Effector CD8-positive, alpha-beta T cell (primary cell): ENCODE data around the gene F10.
"Not testable (repeated sequence)": the region's sequence is repeated elsewhere in the genome, so short reads cannot be mapped to it uniquely, and the experiment has no call there.

ENCODE experiments used
- DNase-seq: peaks from one replicate; lab custom pipeline; 2025; lab: John Stamatoyannopoulos, UW

Gene F10

DNA sequence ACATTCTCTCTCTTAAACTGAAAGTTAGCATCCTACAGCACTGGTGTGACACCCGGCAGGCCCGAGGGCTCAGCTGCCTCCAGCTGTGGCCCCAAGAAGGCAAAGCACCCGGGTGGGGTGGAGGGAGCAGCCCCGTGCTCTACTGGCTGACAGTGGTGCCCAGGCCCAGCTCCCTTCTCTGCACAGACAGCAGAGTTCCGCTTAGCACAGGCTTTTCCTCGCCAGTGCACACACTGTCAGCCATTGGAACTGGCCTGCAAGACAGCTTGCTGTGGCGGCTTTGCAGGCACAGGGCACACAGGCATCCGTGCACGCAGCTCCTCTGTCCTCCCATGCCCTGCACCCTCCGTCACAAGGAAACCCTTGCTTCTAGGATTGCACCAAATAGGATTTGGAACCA lies 20.3 kb upstream of the F10 start:
- DNase-seq: not testable (repeated sequence)

DNA sequence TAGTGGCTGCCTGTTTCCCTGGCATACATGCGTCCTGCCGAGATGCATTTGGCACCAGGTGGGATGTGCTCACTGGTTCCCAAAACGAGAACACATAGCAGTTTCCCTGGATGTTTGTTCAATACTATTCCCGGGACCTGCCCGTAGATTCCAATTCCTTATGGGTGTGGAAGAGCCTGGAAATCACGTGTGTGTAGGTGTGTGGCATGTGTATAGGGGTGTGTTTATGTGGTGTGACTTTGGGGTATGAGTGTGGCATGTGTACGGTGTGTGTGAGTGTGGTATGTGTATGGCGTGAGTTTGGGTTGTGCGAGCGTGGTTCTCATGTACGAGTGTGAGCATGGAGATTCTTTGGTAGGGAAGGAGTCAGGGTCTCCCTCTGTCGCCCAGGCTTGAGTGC lies 19.9 kb upstream of the F10 start:
- DNase-seq: no peak

DNA sequence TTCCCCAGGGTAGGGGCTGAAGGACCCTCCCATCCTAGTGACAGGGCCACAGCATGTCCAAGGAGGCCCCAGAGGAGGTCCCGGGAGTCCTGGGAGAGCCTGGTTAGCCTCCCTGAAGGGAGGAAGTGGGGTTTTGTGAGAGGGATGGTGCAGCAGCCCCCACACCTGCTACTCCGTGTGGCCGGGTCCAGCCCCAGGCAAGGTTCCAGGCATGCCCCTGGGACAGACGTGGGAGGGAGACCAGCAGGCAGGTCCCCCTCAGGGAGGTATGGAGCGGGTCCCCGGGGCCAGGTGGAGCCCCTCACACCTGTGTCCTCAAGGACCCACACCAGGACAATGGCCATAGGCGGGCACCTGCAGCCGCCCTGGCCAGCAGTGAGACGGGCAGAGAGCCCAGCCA lies 19.0 kb upstream of the F10 start:
- DNase-seq: no peak

DNA sequence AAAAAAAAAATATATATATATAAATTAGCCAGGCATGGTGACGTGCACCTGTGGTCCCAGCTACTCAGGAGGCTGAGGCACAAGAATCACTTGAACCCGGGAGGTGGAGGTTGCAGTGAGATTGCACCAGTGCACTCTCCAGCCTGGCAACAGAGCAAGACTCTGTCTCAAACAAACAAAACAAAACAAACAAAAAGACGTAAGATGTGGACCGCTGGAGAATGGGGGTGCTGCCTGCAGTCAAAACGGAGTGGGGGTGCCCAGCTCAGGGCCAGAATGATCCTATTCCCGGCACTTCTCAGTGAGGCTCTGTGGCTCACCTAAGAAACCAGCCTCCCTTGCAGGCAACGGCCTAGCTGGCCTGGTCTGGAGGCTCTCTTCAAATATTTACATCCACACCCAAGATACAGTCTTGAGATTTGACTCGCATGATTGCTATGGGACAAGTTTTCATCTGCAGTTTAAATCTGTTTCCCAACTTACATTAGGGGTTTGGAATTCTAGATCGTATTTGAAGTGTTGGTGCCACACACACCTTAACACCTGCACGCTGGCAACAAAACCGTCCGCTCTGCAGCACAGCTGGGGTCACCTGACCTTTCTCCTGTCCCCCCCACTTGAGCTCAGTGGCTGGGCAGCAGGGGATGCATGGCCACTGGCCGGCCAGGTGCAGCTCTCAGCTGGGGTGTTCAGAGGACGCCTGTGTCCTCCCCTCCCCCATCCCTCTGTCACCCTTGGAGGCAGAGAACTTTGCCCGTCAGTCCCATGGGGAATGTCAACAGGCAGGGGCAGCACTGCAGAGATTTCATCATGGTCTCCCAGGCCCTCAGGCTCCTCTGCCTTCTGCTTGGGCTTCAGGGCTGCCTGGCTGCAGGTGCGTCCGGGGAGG lies 17.3 kb upstream of the F10 start, which contains the start of gene F7:
Gene F7, plus strand, starts transcription at position 760 of the 889 bp plus-strand sequence. Its CDS starts 51 bp downstream, at position 811.
- DNase-seq: no peak

DNA sequence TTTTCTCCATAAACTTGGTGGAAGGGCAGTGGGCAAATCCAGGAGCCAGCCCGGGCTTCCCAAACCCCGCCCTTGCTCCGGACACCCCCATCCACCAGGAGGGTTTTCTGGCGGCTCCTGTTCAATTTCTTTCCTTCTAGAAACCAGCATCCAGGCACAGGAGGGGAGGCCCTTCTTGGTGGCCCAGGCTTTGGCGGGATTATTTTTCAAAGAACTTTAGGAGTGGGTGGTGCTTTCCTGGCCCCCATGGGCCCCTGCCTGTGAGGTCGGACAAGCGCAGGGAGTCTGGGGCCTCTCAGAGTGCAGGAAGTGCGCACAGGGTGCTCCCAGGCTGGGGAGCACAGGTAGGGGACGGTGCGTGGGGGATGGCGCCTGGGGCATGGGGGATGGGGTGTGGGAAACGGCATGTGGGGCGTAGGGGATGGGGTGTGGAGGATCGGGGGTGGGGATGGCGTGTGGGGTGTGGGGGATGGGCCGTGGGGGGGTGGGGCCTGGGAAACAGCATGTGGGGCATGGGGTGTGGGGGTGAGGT lies 16.6 kb upstream of the F10 start:
- no peak for DNase-seq

- no peak for DNase-seq
Observed at GRCh38 chr13:113106711-113107351, 15.8 kb upstream of the F10 start.

DNA sequence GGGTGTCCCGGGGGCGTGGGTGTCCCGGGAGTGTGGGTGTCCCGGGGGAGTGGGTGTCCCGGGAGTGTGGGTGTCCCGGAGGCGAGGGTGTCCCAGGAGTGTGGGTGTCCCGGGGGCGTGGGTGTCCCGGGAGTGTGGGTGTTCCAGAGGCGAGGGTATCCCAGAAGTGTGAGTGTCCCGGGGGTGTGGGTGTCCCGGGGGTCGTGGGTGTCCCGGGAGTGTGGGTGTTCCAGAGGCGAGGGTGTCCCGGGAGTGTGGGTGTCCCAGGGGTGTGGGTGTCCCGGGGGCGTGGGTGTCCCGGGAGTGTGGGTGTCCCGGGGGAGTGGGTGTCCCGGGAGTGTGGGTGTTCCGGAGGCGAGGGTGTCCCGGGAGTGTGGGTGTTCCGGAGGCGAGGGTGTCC lies 14.1 kb upstream of the F10 start:
- not testable (repeated sequence) for DNase-seq

DNA sequence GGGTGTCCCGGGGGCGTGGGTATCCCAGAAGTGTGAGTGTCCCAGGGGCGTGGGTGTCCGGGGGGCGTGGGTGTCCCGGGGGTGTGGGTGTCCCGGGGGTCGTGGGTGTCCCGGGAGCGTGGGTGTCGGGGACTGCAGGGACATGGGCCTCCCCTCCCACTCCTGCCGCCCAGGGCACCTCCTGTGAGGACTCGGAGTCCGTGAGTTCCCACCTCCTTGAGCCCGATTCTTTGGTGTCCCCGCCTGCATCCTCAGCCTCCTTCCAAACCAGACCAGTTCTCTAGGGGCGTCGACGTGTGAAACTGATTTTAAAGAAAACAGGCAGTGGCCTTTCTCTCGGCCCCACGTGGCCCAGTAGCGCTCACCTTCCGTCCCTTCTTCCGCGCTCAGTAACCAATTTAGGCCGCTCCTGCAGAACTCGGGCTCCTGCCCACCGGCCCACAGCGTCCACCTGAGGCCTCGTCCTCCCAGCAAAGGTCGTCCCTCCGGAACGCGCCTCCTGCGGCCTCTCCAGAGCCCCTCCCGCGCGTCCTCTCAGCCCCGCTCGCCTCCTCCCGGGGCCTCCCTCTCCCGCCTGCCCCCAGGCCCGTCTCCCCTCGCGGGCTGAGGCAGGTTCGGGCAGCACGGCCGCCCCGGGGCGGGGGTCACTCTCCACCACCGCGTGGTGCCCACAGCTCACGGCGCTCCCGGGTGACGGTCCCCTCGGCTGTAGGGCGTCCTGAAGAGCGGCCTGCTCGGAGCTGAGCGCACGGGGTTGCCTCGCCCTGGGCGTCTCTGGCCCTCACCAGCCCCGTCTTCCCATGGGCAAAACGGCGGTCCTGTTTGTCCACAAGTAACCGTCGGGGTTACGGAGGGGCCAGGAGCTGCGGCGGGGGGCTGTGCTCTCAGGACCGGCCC lies 13.2 kb upstream of the F10 start:
- no peak for DNase-seq

DNA sequence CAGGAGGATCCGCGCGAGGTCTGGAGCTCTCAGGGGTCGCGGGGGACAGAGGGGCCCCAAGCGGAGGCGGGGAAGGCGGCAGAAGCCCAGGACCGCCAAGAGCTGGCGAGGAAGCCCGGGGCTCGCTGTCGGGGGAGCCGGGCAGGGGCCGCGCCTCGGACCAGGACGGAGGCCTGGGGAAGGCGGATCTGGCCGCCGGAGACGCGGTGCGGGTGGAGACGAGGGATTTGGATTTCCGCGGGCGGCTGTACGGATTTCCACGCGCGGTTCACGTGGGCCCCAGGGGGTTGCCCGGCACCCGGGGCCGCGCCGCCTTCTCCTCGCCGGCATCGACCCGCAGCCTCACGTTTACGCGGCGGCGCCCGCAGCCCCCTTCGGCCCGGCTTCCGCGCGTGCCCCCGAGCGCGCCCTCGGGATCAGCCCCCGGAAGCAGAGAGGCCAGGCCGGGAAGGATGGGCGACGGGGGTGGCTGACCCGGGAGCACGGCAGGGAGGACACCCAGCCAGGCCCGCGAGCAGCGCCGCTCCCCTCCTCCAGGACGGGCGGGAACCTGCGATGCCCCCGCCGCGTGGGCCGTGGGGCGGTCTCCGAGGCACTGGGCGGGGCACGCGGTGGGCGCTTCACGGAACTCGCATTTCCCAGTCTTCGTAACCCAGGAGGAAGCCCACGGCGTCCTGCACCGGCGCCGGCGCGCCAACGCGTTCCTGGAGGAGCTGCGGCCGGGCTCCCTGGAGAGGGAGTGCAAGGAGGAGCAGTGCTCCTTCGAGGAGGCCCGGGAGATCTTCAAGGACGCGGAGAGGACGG lies 12.3 kb upstream of the F10 start:
- DNase-seq: no peak

GRCh38 chr13:113110852-113111315 lies 11.7 kb upstream of the F10 start:
- DNase-seq: no peak

DNA sequence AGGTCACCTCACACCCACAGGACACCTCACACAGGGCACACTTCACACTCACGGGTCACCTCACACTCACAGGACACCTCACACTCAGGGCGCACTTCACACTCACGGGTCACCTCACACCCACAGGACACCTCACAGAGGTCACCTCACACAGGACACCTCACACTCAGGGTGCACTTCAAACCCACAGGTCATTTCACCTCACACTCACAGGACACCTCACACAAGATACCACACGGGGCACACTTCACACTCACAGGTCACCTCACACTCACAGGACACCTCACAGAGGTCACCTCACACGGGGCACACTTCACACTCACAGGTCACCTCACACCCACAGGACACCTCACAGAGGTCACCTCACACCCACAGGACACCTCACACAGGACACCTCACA lies 10.8 kb upstream of the F10 start:
- not testable (repeated sequence) for DNase-seq

DNA sequence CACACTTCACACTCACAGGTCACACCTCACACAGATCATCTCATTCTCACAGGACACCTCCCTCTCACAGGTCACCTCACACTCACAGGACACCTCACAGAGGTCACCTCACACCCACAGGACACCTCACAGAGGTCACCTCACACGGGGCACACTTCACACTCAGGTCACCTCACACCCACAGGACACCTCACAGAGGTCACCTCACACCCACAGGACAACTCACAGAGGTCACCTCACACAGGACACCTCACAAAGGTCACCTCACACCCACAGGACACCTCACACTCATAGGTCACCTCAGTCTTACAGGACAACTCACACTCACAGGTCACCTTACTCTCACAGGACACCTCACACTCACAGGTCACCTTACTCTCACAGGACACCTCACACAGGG lies 10.1 kb upstream of the F10 start:
- DNase-seq: not testable (repeated sequence)

- DNase-seq: no peak
Observed at GRCh38 chr13:113112893-113113845, 9.4 kb upstream of the F10 start.

DNA sequence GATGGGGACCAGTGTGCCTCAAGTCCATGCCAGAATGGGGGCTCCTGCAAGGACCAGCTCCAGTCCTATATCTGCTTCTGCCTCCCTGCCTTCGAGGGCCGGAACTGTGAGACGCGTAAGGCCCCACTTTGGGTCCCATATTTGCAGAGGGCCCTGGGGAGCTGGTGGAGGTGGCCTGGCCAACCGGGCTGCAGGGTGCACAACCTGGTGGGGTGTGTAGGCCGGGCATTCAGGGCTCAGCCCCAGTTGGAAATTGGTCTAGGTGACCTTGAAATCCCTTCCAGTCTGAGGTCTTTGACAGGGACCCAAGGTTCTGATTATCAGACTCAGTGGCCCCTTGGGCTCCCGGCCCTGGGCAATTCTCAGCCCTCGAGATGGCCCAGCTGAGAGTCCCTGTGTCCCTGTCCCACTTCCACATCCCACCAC lies 8.7 kb upstream of the F10 start:
- DNase-seq: no peak

- DNase-seq: no peak
Observed at GRCh38 chr13:113114511-113115362, 7.9 kb upstream of the F10 start.

DNA sequence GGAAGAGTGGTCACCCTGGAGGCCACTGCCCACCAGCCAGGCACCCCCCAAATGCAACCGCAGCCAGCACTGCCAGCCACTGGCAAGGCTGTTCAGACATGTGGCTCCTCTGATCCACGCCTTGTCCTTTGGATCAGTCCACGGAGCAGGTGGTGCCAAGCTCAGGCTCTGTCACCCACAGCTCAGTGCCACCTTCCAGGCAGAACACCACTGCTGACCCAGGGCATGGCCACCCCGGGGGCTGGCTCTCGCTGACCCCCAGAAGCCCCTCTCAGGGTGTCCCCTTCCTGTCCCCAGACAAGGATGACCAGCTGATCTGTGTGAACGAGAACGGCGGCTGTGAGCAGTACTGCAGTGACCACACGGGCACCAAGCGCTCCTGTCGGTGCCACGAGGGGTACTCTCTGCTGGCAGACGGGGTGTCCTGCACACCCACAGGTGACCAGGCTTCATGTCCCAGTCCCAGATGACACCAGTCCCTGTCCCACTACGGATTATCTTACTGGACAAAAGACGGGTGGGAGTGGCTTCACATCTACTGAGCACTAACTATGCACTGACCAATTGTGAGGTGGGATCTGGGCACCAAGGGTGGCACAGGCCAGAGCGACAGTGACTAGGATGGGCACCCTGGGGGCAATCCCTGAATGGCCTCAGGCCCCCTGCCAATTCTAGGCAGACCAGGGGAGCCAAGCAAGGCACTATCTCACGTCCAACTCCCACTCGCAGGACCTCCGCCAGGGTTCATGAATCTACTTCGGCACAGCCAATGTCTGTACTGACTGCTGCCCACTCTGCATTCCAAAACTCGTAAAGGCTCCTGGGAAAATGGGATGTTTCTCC lies 7.0 kb upstream of the F10 start:
- DNase-seq: no peak

DNA sequence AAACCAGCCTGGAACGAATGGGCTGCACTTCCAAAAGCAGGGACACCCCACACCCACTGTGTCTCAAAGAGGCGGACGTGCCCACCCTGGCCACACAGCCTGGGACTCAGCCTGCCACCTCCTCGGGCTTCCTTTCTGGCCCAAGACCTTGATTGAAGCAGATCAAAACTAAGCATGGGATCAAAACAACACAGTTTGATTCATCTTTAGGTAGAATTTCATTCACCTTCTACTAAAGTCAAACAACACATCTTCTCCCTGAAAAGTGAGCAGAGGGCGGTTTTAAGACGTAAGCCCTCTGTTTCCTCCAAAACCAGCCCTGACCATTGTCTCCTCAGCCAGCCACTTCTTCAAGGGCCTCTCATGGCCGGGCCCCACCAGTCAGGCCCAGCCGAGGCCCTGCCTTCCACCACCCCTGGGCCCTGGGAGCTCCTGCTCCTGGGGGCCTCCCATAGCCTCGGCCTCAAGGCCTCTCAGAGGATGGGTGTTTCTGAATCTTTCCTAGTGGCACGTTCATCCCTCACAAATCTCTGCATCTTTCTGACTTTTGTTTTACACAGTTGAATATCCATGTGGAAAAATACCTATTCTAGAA lies 6.3 kb upstream of the F10 start:
- DNase-seq: no peak

DNA sequence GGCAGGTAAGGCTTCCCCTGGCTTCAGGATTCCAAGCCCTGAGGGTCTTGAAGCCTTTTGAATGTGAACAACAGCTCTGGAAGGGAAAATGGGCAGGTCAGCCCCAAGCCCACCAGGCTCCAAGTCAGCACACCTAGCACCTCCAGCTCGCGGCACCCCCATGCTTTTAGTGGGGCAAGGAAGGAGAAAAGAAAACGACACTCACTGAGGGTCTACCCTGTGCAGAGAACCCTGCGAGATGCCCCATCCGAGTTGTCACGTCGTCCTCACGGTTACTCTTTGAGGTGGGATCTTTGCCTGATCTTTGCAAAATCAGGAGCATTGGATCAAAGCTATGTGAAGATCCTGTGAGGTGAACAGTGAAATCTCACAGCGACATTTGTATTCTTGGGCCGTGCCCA lies 5.7 kb upstream of the F10 start:
- DNase-seq: no peak
